NAMALWA (cell line): ENCODE results near the gene CATSPERE.

Source experiments
- DNase-seq: peaks from one replicate; pipeline ENCODE4 v3.0.0-alpha.2; 2015; ENCODE audit warnings: low spot score

Gene CATSPERE

GRCh38 chr1:244461245-244462071, at the start of gene CATSPERE:
CATSPERE (plus strand) TSS chr1:244461273; CDS start chr1:244461430, 157 bp downstream.
- peak; percentile 83 for DNase-seq

- DNase-seq, result no peak
These were observed 48.9 kb upstream of the CATSPERE start for GRCh38 chr1:244412176-244412575.

GRCh38 chr1:244413736-244414135, 47.3 kb upstream of the CATSPERE start:
- DNase-seq, result no peak

GRCh38 chr1:244414543-244414942, 46.5 kb upstream of the CATSPERE start:
- DNase-seq, result no peak

GRCh38 chr1:244419024-244419423, 42.0 kb upstream of the CATSPERE start:
- DNase-seq, result no peak

- DNase-seq, result no peak
These were observed 38.9 kb upstream of the CATSPERE start for GRCh38 chr1:244422174-244422573.

- DNase-seq, result no peak
These were observed 36.3 kb upstream of the CATSPERE start for GRCh38 chr1:244424649-244425334.

- DNase-seq, result no peak
These were observed 33.4 kb upstream of the CATSPERE start for GRCh38 chr1:244427647-244428046.

- DNase-seq, result no peak
These were observed 31.3 kb upstream of the CATSPERE start for GRCh38 chr1:244429818-244430217.

- no peak for DNase-seq
These were observed 29.9 kb upstream of the CATSPERE start for GRCh38 chr1:244431166-244431565.

GRCh38 chr1:244435562-244436205, 25.4 kb upstream of the CATSPERE start:
- no peak for DNase-seq

- no peak for DNase-seq
These were observed 24.6 kb upstream of the CATSPERE start for GRCh38 chr1:244436336-244437085.

- DNase-seq, result no peak
These were observed 24.0 kb upstream of the CATSPERE start for GRCh38 chr1:244437086-244437468.

- DNase-seq, result no peak
These were observed 21.6 kb upstream of the CATSPERE start for GRCh38 chr1:244439391-244440032.

GRCh38 chr1:244442850-244443249, 18.2 kb upstream of the CATSPERE start:
- no peak for DNase-seq

- no peak for DNase-seq
These were observed 16.2 kb upstream of the CATSPERE start for GRCh38 chr1:244444854-244445253.

GRCh38 chr1:244445320-244446181, 15.5 kb upstream of the CATSPERE start:
- DNase-seq, result no peak

GRCh38 chr1:244447024-244447423, 14.0 kb upstream of the CATSPERE start:
- no peak for DNase-seq

GRCh38 chr1:244447552-244447951, 13.5 kb upstream of the CATSPERE start:
- DNase-seq, result no peak

- DNase-seq, result no peak
These were observed 12.6 kb upstream of the CATSPERE start for GRCh38 chr1:244448279-244449036.
